ENCODE data around the gene AADACL4.
"Not testable (repeated sequence)": the region's sequence is repeated elsewhere in the genome, so short reads cannot be mapped to it uniquely, and the experiment has no call there.

Gene AADACL4

DNA sequence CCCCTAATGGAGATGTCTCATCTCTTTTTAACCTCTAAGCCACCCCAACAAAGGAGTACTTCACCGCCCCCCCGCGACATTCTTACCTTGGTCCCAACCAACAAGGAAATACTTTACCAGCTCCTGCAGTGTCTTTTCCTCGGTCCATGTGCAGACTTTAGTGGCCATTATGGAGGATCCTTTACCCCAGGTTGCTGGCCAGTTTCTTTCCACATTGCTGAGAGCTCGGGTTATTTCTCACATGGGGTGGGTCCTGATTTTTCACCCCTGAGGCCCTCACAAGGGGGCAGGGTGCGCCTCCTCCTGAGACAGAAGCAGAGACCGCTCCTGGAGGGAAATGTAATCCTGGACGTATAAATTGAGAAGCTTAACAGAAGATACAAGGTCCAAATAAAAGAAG, 69.0 kb downstream of the AADACL4 start:
- TF ChIP-seq GATA1 (IDR thresholded peaks at IDR 0.05; ENCODE audit: low read depth, low read length) (no peak), POLR2A (IDR thresholded peaks at IDR 0.05; ENCODE audit: low read length) (no peak)
- no peak for DNase-seq

DNA sequence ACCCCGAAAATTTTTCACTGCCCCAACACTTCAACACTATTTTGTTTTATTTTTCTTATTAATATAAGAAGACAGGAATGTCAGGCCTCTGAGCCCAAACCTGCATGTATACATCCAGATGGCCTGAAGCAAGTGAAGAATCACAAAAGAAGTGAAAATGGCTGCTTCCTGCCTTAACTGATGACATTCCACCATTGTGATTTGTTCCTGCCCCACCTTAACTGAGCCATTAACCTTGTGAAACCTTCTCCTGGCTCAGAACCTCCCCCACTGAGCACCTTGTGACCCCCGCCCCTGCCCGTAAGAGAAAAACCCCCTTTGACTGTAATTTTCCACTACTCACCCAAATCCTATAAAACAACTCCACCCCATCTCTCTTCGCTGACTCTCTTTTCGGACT, 69.8 kb downstream of the AADACL4 start:
- not testable (repeated sequence) for DNase-seq

DNA sequence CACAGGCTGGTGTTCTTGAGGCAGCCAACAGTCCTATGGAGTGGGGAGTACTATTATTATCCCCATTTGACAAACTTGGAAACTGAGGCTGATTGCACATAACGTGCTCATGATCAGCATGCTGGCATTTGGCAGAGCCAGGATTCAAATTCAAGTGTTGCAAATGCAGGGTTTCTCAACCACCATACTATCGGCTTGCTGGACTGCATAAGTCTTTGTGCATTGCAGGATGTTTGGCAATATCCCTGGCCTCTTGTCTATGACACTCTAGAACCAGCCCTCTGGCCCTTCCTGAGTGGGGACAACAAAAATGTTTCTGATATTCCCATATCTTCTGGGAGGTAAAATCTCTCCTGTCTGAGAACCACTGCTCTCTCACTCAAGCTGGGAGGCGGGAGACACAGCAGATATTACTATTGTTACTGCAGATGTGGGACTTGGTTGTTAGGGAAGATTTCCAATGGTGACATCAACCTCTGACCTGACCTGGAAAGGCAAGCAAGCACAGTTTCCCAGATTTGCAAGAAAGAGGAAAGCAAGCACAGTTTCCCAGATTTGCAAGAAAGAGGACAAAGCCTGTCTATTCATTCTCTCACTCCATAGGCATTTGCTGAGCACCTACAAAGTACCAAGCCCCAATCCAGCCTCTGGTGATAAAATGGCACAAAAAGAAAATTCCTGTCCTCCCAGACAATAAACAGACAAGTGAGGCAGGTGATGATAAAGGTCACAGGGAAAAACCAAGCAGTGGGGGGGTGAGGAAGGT, 71.0 kb downstream of the AADACL4 start:
- DNase-seq, result no peak
- no peak for TF ChIP-seq GATA1 (IDR thresholded peaks at IDR 0.05; ENCODE audit: low read depth, low read length)
- TF ChIP-seq POLR2A (IDR thresholded peaks at IDR 0.05; ENCODE audit: low read length), result no peak

DNA sequence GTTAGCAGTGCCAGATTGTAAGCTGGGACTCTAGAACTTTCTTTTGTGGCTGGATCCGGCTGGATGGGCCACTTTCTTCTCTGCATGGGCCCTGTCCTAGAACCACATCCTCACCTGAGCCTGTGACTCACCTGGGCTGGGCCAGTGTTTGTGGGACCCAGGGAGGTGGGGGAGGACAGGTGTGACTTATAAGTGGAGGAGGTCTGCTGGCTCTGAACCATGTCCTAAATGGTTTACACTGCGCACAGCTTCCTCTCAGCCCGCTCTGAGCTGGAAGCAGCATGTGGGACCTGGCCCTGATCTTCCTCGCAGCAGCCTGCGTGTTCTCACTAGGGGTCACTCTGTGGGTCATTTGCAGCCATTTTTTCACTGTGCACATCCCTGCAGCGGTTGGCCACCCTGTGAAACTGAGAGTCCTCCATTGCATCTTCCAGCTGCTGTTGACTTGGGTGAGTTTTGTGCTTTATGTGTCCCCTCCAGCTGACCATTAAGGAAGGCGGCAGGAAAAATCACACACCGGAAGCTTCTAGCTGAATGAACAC, 72.1 kb downstream of the AADACL4 start, which contains the start of gene AADACL3:
TSS of gene AADACL3 (plus strand) at position 215 of the 542 bp plus-strand sequence. CDS start at position 282, 67 bp downstream.
- no peak for DNase-seq
- TF ChIP-seq GATA1 (IDR thresholded peaks at IDR 0.05; ENCODE audit: low read depth, low read length) (no peak), POLR2A (IDR thresholded peaks at IDR 0.05; ENCODE audit: low read length) (no peak)
